Measurements from ENCODE around the gene MRRF.

MRRF gene, protein sequence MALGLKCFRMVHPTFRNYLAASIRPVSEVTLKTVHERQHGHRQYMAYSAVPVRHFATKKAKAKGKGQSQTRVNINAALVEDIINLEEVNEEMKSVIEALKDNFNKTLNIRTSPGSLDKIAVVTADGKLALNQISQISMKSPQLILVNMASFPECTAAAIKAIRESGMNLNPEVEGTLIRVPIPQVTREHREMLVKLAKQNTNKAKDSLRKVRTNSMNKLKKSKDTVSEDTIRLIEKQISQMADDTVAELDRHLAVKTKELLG
- total RNA-seq, result 30.7 to 86.4 (median 42.0) reads per million in 9 experiments

- peak within 1 kb of the TSS; percentile 97 to 99 for H3K4me3 Mint-ChIP-seq
- peaks cover 28% of the 10 kb centered on the region for H3K36me3 Mint-ChIP-seq (ENCODE audit: insufficient read depth)
- DNase-seq (peak; percentile 86 to 93 (median 91)), ATAC-seq (replicated peaks) (peak; percentile 83)
- peak within 1 kb of the TSS; percentile 99 to 100 for H3K27ac Mint-ChIP-seq
- no peaks in the 10 kb centered on the region for H3K27me3 Mint-ChIP-seq
- H3K9me3 Mint-ChIP-seq, result no peaks in the 10 kb centered on the region
- H3K4me1 Mint-ChIP-seq (ENCODE audit: low read depth in 2 of 2), result peaks cover 39 to 51% of the 10 kb centered on the region in 2 donors
Measured at GRCh38 chr9:122264360-122265148, at the start of gene MRRF, which contains the start of gene RBM18. Gene MRRF (plus strand): TSS chr9:122264882. CDS start chr9:122270892, 6,010 bp downstream. Gene RBM18 (minus strand): TSS chr9:122264840. CDS start chr9:122261492, 3,348 bp downstream.

DNA sequence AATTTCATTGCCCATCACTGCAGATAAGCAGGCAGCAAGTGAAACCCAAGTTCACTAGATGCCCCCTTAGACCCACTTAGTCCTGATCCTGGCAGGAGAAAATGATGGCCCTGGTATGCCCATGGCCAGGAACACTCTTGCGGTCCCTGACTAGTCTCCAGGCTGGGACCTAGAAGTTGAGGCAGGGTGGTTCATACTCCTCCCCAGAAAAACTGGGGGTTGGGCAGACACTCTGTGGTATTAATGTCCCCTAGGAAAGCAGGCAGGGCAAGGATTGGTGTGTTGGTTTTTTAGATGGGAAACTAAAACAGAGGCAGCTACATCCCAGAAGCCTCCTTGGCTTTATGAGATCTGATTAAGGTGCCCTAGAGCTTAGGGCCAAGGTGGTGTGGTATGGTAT, 49.0 kb upstream of the MRRF start:
- Mint-ChIP-seq H3K27me3 (peaks cover 76 to 95% of the 10 kb centered on the region in 2 donors), H3K4me1 (ENCODE audit: low read depth in 2 of 2) (peaks cover 7 to 34% of the 10 kb centered on the region in 2 donors), H3K9me3 (no peaks in the 10 kb centered on the region), H3K36me3 (ENCODE audit: insufficient read depth) (no peaks in the 10 kb centered on the region), H3K4me3 (no peak overlapping the region), H3K27ac (no peak overlapping the region)
- ATAC-seq (replicated peaks) (no peak), DNase-seq (no peak)

DNA sequence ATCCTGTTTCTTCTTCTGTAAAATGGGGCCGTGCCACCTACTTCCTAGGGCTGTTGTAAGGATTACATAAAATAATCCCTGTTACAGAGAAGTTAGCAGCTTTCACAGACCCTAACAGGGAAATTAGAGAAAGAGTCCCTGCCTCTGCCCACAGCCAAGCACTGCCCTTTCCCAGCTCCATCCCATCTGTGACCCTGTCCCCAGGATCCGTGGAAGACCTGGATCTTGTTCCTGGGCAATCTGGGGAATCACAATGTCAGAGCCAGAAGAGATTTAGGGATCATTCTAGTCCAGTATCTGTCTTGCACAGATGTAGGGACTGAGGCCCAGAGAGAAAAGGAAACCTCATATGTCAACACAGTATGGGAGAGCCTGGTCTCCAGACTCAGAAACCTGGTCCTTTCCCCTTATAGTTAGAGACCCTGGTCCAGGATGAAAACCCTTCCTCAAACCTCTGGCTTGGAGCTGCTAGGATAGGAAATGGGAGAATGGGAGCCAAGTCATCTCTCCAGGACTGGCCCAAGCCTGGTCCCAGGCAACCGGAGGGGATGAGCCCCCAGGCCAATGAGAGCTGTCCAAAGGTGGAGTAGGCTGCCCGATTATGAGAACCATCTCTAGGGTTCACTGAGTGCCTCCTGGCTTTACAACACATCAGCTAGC, 48.4 kb upstream of the MRRF start:
- no peak overlapping the region for H3K27ac Mint-ChIP-seq
- H3K9me3 Mint-ChIP-seq, result no peaks in the 10 kb centered on the region
- H3K4me3 Mint-ChIP-seq, result no peak overlapping the region
- ATAC-seq (replicated peaks) (no peak), DNase-seq (no peak)
- H3K36me3 Mint-ChIP-seq (ENCODE audit: insufficient read depth), result no peaks in the 10 kb centered on the region
- H3K27me3 Mint-ChIP-seq, result peaks cover 77 to 95% of the 10 kb centered on the region in 2 donors
- H3K4me1 Mint-ChIP-seq (ENCODE audit: low read depth in 2 of 2), result peaks cover 7 to 35% of the 10 kb centered on the region in 2 donors

- Mint-ChIP-seq H3K9me3 (no peaks in the 10 kb centered on the region), H3K27me3 (peaks cover 83 to 95% of the 10 kb centered on the region in 2 donors), H3K4me3 (no peak overlapping the region), H3K36me3 (ENCODE audit: insufficient read depth) (no peaks in the 10 kb centered on the region), H3K4me1 (ENCODE audit: low read depth in 2 of 2) (peaks cover 7 to 40% of the 10 kb centered on the region in 2 donors), H3K27ac (no peak overlapping the region)
- DNase-seq (no peak), ATAC-seq (replicated peaks) (no peak)
Measured at GRCh38 chr9:122216798-122217418, 47.8 kb upstream of the MRRF start.

DNA sequence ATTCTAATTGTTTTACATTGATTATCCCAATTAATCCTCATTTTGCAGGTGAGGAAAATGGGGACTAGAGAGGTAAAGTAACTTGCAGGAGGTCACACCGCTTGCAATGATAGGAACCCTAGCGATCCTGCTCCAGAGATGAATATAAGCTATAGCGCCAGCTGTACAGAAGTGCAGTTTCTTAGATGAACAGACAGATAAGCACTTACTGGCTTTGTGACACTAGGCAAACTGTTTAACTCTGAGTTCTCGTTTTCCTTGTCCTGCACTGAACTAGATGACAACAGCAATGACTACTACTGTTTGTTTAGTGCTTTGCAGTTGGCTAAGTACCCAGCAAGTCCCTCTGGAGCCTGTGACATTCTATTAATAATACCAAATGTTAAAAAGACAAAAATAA, 47.0 kb upstream of the MRRF start:
- H3K27ac Mint-ChIP-seq, result no peak overlapping the region
- no peaks in the 10 kb centered on the region for H3K36me3 Mint-ChIP-seq (ENCODE audit: insufficient read depth)

DNA sequence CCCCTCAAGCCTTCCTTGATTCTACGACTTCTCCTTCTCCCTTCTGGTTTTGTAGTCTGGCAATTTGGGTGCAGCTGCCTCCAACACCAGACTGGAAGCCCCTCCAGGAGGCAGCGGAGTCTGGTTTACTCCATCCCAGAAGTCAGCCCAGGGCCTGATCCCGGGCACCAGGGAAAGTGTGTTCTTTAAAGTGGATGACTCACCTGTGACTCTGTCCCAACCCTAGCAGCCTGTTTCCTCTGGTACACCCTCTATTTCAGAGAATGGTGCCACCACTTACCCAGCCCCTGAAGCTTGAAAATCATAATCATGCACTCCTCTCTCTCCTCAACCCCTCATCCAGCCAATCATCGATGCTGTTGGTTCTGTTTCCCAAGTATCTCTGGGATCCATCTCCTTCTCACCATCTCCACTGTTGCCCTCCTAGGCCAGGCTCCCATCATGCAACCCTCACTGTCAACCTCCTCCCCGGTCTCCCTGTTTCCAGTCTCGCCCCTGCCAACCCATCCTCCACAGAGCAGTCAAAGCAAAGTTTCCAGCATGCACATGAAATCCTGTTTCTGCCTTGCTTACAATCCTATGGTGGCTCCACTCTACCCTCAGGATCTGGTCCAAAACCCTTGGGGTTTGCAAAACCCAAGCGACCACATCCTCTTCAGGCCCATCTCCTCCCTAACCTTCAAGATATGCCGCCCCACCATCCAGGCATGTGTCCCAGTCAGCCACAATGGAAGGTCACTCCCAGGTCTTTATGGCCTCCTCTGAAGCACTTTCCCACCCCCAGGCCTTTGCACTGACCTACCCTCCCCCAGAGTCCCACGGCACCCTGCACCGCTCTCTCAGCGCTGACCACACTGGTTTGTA, 46.4 kb upstream of the MRRF start:
- Mint-ChIP-seq H3K27me3 (peaks cover 86 to 95% of the 10 kb centered on the region in 2 donors), H3K9me3 (no peaks in the 10 kb centered on the region), H3K36me3 (ENCODE audit: insufficient read depth) (no peaks in the 10 kb centered on the region), H3K4me3 (peak overlapping the region; percentile 42 to 69), H3K27ac (no peak overlapping the region), H3K4me1 (ENCODE audit: low read depth in 2 of 2) (peaks cover 12 to 45% of the 10 kb centered on the region in 2 donors)
- DNase-seq (no peak), ATAC-seq (replicated peaks) (no peak)

More for the DNA sequence above, 47.0 kb upstream of the MRRF start:
- peaks cover 7 to 41% of the 10 kb centered on the region in 2 donors for H3K4me1 Mint-ChIP-seq (ENCODE audit: low read depth in 2 of 2)
- H3K27me3 Mint-ChIP-seq, result peaks cover 86 to 95% of the 10 kb centered on the region in 2 donors
- no peak for ATAC-seq (replicated peaks)
- DNase-seq, result no peak
- no peaks in the 10 kb centered on the region for H3K9me3 Mint-ChIP-seq
- peak overlapping the region in 1 of 2 donors; percentile 0 for H3K4me3 Mint-ChIP-seq

DNA sequence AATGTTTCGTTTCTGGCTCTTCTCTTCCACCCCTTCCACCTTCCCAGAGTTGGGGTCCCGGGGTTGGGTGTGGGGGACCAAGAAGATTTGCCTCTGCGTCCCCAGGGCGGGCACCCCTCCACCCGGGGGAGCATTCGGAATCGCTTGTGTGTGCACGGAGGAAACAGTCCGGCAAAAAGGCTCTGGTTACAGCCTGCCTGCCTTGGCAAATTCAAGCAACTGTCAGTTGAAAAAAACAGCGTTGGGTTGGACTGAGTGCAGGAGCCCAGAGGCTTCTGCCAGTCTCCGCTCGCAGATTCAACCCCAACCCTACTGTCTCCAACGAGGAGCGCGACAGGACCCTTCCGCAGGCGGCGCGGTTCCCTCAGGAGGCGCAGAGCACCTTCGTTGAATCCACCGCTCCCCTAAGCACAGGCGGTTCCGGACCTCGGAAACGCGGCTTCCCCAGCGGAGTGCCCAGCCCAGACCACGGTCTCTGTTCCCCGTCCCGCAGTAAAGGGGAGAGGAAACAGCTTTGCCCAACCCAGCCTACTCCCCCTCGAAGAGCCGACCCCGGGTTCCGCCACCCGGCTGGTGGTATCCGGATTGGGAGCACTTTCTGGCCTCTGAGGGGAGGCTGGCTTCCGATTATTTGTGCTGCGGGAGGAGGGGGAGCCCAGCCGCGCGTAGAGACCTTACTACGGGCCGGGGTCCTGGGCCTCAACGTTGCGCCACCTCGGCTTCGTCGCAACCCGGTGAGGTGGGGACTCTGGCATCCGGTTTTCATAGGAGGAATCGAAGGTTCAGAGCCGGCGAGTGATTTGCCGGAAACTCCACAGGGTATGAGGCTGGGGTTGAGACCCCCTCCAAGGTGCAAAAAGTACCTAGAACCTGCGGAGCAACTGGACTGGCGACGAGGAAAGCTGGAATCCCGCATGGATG, 45.5 kb upstream of the MRRF start:
- no peak overlapping the region for H3K27ac Mint-ChIP-seq
- no peaks in the 10 kb centered on the region for H3K36me3 Mint-ChIP-seq (ENCODE audit: insufficient read depth)
- no peaks in the 10 kb centered on the region for H3K9me3 Mint-ChIP-seq
- ATAC-seq (replicated peaks), result peak; percentile 17
- peak overlapping the region; percentile 42 to 69 for H3K4me3 Mint-ChIP-seq
- H3K4me1 Mint-ChIP-seq (ENCODE audit: low read depth in 2 of 2), result peaks cover 12 to 42% of the 10 kb centered on the region in 2 donors
- peaks cover 87 to 99% of the 10 kb centered on the region in 2 donors for H3K27me3 Mint-ChIP-seq
- DNase-seq, result no peak

DNA sequence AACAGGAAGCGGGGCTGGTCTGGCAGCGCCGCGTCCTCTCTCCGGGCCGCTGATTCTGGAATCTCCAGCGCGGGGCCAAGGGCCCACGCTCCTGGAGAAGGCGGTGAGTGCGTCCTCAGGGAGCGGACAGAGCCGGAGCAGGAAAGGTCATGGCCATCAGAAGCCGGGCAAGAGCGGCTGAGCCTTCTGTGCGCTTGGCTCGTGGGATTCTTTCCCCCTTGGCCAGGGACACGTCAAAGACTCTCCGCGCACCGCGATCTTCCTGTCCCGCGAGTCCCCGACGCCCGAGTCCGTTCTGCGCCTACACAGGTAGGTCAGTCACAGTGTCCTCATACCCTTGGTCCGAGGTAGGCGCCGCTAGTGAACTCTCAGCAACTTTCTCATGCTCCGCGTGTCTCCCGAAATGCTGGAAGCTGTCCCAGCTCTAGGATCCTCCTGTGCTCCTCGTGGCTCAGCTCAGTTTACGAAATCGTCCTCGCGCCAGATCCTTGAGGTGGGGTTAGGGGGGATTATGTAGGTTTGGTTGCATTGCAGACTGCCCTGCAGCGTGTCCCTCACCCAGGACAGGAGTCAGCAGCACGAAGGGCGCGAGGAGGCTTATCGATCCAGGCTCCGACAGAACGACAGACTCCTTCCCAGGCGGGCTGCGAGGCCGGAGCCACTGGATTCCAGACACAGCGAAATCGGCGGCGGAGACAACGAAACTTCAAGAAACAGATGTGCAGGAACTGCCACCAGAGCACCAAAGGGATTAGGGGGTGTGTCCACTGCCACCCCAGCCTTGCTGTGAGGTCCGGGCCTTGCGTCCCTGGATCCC, 44.6 kb upstream of the MRRF start:
- ATAC-seq (replicated peaks), result no peak
- peak overlapping the region; percentile 48 to 69 for H3K4me3 Mint-ChIP-seq

DNA sequence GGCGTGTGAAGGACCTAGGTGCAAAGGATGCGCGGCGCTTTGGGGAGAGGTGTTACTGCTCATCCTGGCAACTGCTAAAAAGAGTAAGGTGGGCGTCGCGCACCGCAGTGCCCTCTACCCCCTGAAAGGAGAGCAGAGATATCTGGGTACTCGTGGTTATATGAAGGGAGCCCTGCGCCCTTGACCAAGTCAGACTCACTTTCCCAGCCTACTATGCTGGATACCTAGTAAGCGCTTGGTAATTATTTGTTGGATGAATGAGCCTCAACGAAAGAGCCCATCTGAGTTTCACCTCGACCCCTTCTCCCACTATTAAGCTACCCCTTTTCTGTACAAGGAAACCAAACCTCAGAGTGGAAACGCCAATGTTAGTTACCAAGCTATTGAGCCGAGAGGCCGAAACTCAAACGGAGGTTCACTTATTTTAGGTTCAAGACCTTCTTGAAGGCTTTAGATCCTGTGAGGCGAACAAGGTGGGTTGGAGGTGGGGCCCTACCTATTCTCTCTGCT, 44.0 kb upstream of the MRRF start:
- H3K9me3 Mint-ChIP-seq, result no peaks in the 10 kb centered on the region
- H3K4me1 Mint-ChIP-seq (ENCODE audit: low read depth in 2 of 2), result peaks cover 9 to 38% of the 10 kb centered on the region in 2 donors
- peaks cover 80 to 99% of the 10 kb centered on the region in 2 donors for H3K27me3 Mint-ChIP-seq
- H3K4me3 Mint-ChIP-seq, result peak overlapping the region in 1 of 2 donors; percentile 69
- no peaks in the 10 kb centered on the region for H3K36me3 Mint-ChIP-seq (ENCODE audit: insufficient read depth)
- DNase-seq, result no peak
- ATAC-seq (replicated peaks), result no peak
- no peak overlapping the region for H3K27ac Mint-ChIP-seq

More for the DNA sequence above, 44.6 kb upstream of the MRRF start:
- peaks cover 87 to 99% of the 10 kb centered on the region in 2 donors for H3K27me3 Mint-ChIP-seq
- DNase-seq, result no peak
- no peaks in the 10 kb centered on the region for H3K9me3 Mint-ChIP-seq
- peaks cover 9 to 38% of the 10 kb centered on the region in 2 donors for H3K4me1 Mint-ChIP-seq (ENCODE audit: low read depth in 2 of 2)
- no peak overlapping the region for H3K27ac Mint-ChIP-seq
- no peaks in the 10 kb centered on the region for H3K36me3 Mint-ChIP-seq (ENCODE audit: insufficient read depth)

DNA sequence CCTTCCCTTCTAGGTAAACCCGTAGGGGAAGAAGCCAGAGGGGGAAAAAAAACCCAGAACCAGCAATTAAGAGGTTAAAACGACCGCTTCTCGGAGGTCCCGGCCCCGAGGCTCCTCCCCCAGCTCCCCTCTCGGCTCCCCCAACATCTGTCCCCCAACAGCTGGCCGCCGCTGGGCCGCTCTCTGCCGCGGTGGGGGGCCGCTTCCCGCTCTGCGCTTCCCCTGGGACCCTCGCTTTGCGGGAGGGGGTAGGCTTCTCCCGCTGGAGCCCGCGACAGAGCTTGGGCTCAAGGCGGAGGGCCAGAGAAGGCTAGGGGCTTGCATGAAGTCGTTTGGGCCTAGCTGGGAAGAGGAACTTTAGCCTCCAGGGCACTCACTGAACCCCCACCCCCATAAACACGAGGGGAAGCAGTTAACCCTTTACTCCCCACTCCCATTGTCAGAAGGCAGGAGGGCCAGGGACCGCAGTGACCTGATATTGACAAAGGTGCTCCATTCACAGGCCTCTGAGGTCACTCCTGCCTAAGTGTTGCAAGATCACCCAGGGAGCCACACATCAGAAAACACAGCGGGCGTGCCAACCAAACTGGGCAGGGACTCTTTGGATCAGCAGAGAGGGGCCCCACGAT, 43.4 kb upstream of the MRRF start:
- no peak overlapping the region for H3K27ac Mint-ChIP-seq
- ATAC-seq (replicated peaks) (no peak), DNase-seq (no peak)
- H3K9me3 Mint-ChIP-seq, result no peaks in the 10 kb centered on the region
- H3K36me3 Mint-ChIP-seq (ENCODE audit: insufficient read depth), result no peaks in the 10 kb centered on the region
- no peak overlapping the region for H3K4me3 Mint-ChIP-seq
- H3K27me3 Mint-ChIP-seq, result peaks cover 76 to 99% of the 10 kb centered on the region in 2 donors
- peaks cover 9 to 38% of the 10 kb centered on the region in 2 donors for H3K4me1 Mint-ChIP-seq (ENCODE audit: low read depth in 2 of 2)

Data from effector memory CD8-positive, alpha-beta T cell (primary cell).